GM23338 (cell line): Measurements from ENCODE around the gene RAPGEF3. TPM values are rescaled to one million over a fixed set of nuclear protein-coding genes. Genes with fewer than 3 reads are reported as not detected.

Experiments
- ATAC-seq: fragments of 200-7000 bp; cut with Tn5 transposase; 3 replicates; pipeline ENCODE4 v1.9.1; 2020
- DNase-seq: peaks from one replicate; pipeline ENCODE4 v3.0.0-alpha.2; 2015; ENCODE audit warnings: low spot score
- H2AFZ ChIP-seq: fragments of 200-600 bp; sonication (generic); 2 replicates; pipeline ENCODE4 v1.8.0; 2016; ENCODE audit warnings: antibody characterized with exemption, mild to moderate bottlenecking, moderate library complexity
- H3F3A ChIP-seq: fragments of 200-600 bp; sonication (generic); replicated peaks from 2 replicates; pipeline ENCODE4 v1.8.0; 2017; ENCODE audit warnings: antibody characterized with exemption, mixed run types, low read depth
- H3K27ac ChIP-seq: fragments of 200-600 bp; sonication (generic); 2 replicates; pipeline ENCODE4 v1.6.1; 2016; ENCODE audit warnings: low read depth
- H3K27me3 ChIP-seq: fragments of 200-600 bp; sonication (generic); 2 replicates; pipeline ENCODE4 v1.8.0; 2016; ENCODE audit warnings: mild to moderate bottlenecking, mixed run types, moderate library complexity; ENCODE audit not compliant: insufficient read depth
- H3K36me3 ChIP-seq: fragments of 200-600 bp; sonication (generic); 2 replicates; pipeline ENCODE4 v1.8.0; 2016; ENCODE audit warnings: mild to moderate bottlenecking; ENCODE audit not compliant: insufficient read depth
- H3K4me1 ChIP-seq: fragments of 200-600 bp; sonication (generic); 2 replicates; pipeline ENCODE4 v1.8.0; 2016; ENCODE audit warnings: mild to moderate bottlenecking, moderate library complexity; ENCODE audit not compliant: insufficient read depth
- H3K4me2 ChIP-seq: fragments of 200-600 bp; sonication (generic); 2 replicates; pipeline ENCODE4 v1.7.1; 2017; ENCODE audit warnings: mixed run types
- H3K4me3 ChIP-seq: fragments of 200-600 bp; sonication (generic); 2 replicates; pipeline ENCODE4 v1.6.1; 2016; ENCODE audit warnings: mixed run types
- H3K79me2 ChIP-seq: fragments of 200-600 bp; sonication (generic); replicated peaks from 2 replicates; pipeline ENCODE4 v1.8.0; 2017; ENCODE audit warnings: mild to moderate bottlenecking; ENCODE audit not compliant: insufficient read depth
- H3K9me2 ChIP-seq: fragments of 200-600 bp; sonication (generic); 2 replicates; pipeline ENCODE4 v1.8.0; 2017; ENCODE audit not compliant: insufficient read depth
- H4K20me1 ChIP-seq: fragments of 200-600 bp; sonication (generic); replicated peaks from 2 replicates; pipeline ENCODE4 v1.8.0; 2017; ENCODE audit warnings: mild to moderate bottlenecking; ENCODE audit not compliant: insufficient read depth
- H3K27ac Mint-ChIP-seq: 2 replicates; pipeline ENCODE4 v1.8.0; 2020; ENCODE audit warnings: inconsistent platforms, mild to moderate bottlenecking, moderate library complexity, mixed read lengths
- H3K27me3 Mint-ChIP-seq: 3 replicates; pipeline ENCODE4 v1.8.0; 2022; ENCODE audit warnings: low read depth, mild to moderate bottlenecking, moderate library complexity, mixed read lengths, inconsistent platforms; ENCODE audit not compliant: insufficient read depth, poor library complexity
- H3K36me3 Mint-ChIP-seq: 3 replicates; pipeline ENCODE4 v1.8.0; 2021; ENCODE audit warnings: low read depth, mild to moderate bottlenecking, inconsistent platforms, moderate library complexity, mixed read lengths
- H3K4me1 Mint-ChIP-seq: 3 replicates; pipeline ENCODE4 v1.8.0; 2020; ENCODE audit warnings: mild to moderate bottlenecking, inconsistent platforms, mixed read lengths
- H3K4me3 Mint-ChIP-seq: 3 replicates; pipeline ENCODE4 v1.8.0; 2021; ENCODE audit warnings: moderate library complexity, mild to moderate bottlenecking, inconsistent platforms, mixed read lengths
- H3K9me3 Mint-ChIP-seq: 3 replicates; pipeline ENCODE4 v1.8.0; 2020; ENCODE audit warnings: moderate library complexity, mild to moderate bottlenecking, inconsistent platforms, mixed read lengths
- CREB1 ChIP-seq: fragments of 250-450 bp; sonication (Bioruptor Pico); IDR thresholded peaks from 2 replicates; pipeline ENCODE4 v1.5.0; 2020; ENCODE audit warnings: low read depth, mild to moderate bottlenecking, moderate library complexity
- CTCF ChIP-seq, 2 experiments: fragments of 200-600 bp in 1 of 2; sonication (generic) in 1 of 2; conservative IDR thresholded peaks; 2 replicates each; pipeline versions ENCODE4 v1.5.1 to v1.6.1; 2016 to 2017; ENCODE audit warnings: antibody characterized with exemption in 2 of 2, low read depth in 2 of 2, mild to moderate bottlenecking in 2 of 2, moderate library complexity in 1 of 2
- ETS1 ChIP-seq: IDR thresholded peaks from 2 replicates; pipeline ENCODE4 v1.6.1; 2016; ENCODE audit warnings: antibody characterized with exemption
- EZH2 ChIP-seq: fragments of 200-600 bp; sonication (generic); IDR thresholded peaks from one replicate; pipeline ENCODE4 v1.8.0; 2017; ENCODE audit warnings: antibody characterized with exemption, mild to moderate bottlenecking, low read depth; ENCODE audit not compliant: unreplicated experiment
- EZH2phosphoT487 ChIP-seq: fragments of 200-600 bp; sonication (generic); IDR thresholded peaks from one replicate; pipeline ENCODE4 v1.8.1; 2018; ENCODE audit warnings: antibody characterized with exemption; ENCODE audit not compliant: unreplicated experiment
- JUNB ChIP-seq: IDR thresholded peaks from one replicate; pipeline ENCODE4 v1.6.1; 2016; ENCODE audit warnings: antibody characterized with exemption; ENCODE audit not compliant: unreplicated experiment
- NANOG ChIP-seq: IDR thresholded peaks from 2 replicates; pipeline ENCODE4 v1.6.1; 2016; ENCODE audit warnings: antibody characterized with exemption, borderline replicate concordance
- POLR2AphosphoS5 ChIP-seq: IDR thresholded peaks from 2 replicates; pipeline ENCODE4 v1.6.1; 2016; ENCODE audit warnings: antibody characterized with exemption, low read depth
- REST ChIP-seq: IDR thresholded peaks from one replicate; pipeline ENCODE4 v1.6.1; 2018; ENCODE audit warnings: antibody characterized with exemption; ENCODE audit not compliant: unreplicated experiment
- STAT1 ChIP-seq: IDR thresholded peaks from one replicate; pipeline ENCODE4 v1.6.1; 2016; ENCODE audit warnings: antibody characterized with exemption; ENCODE audit not compliant: unreplicated experiment
- ZNF114 ChIP-seq: fragments of 250-450 bp; sonication (Bioruptor Pico); IDR thresholded peaks from 2 replicates; pipeline ENCODE4 v1.5.0; 2020; ENCODE audit warnings: mild to moderate bottlenecking, moderate library complexity
- ZNF331 ChIP-seq: fragments of 250-450 bp; sonication (Bioruptor Pico); IDR thresholded peaks from 2 replicates; pipeline ENCODE4 v1.5.0; 2020; ENCODE audit warnings: low read depth, mild to moderate bottlenecking, moderate library complexity
- ZNF462 ChIP-seq: fragments of 250-450 bp; sonication (Bioruptor Pico); IDR thresholded peaks from 2 replicates; pipeline ENCODE4 v1.5.0; 2020; ENCODE audit warnings: mild to moderate bottlenecking, moderate library complexity
- polyA plus RNA-seq: library from polyadenylated mRNA; unstranded; fragments of >200 nt; fragmentation: Nextera tagmentation; extraction: Ambion mirVana; gene quantifications from 2 replicates; pipeline ENCODE4 v1.2.1, GENCODE V29; 2016
- total RNA-seq: library from RNA; depleted of rRNA; stranded (reverse); fragments of >200 nt; shearing (Covaris generic); gene quantifications from 2 replicates; pipeline ENCODE4 v1.2.3, GENCODE V29; 2014

The RAPGEF3 gene
- total and polyA plus RNA-seq, 2 experiments from 2014 or later: 2.3 to 11.8 TPM

- no peak overlapping the region for H3K27ac Mint-ChIP-seq
- H3K4me1 ChIP-seq: no peaks in the 10 kb centered on the region
- no peaks in the 10 kb centered on the region for H3K9me3 Mint-ChIP-seq
- no peaks in the 10 kb centered on the region for H3K9me2 ChIP-seq
- H3K27ac ChIP-seq: no peak overlapping the region
- no peak overlapping the region for H2AFZ ChIP-seq
- peaks cover 16% of the 10 kb centered on the region for H3K27me3 Mint-ChIP-seq
- TF ChIP-seq ZNF462 (no peak), JUNB (no peak), ZNF331 (no peak), NANOG (no peak), EZH2 (no peak), ETS1 (no peak), STAT1 (no peak), CTCF (conservative IDR thresholded peaks at IDR 0.05; ENCODE audit: low read depth in 2 of 2) (no peak), EZH2phosphoT487 (no peak), POLR2AphosphoS5 (no peak), REST (no peak), ZNF114 (CRISPR knock-in tag) (no peak), CREB1 (CRISPR knock-in tag) (no peak)
- no peaks in the 10 kb centered on the region for H3F3A ChIP-seq
- DNase-seq (no peak), ATAC-seq (no peak)
- no peaks in the 10 kb centered on the region; the same call in 2 of the 3 replicates for H3K4me1 Mint-ChIP-seq
- no peaks in the 10 kb centered on the region for H3K79me2 ChIP-seq
- H3K4me3 ChIP-seq: no peak overlapping the region
- peaks cover 61% of the 10 kb centered on the region for H3K36me3 Mint-ChIP-seq
- no peak overlapping the region for H3K4me2 ChIP-seq
- no peaks in the 10 kb centered on the region for H3K27me3 ChIP-seq
- H4K20me1 ChIP-seq: peaks cover 6% of the 10 kb centered on the region
- no peak overlapping the region for H3K4me3 Mint-ChIP-seq
- peaks cover 12% of the 10 kb centered on the region; the same call in 1 of the 2 replicates for H3K36me3 ChIP-seq
These were observed 26.6 kb upstream of the RAPGEF3 start for GRCh38 chr12:47785036-47785886.
